Parathyroid adenoma (tissue), 2 donors: Measurements from ENCODE around the gene PDLIM3.

Experiments used
- H2AFZ ChIP-seq: fragments of 300-600 bp; sonication (generic); one replicate; pipeline ENCODE4 v1.7.0; 2017; ENCODE audit warnings: antibody characterized with exemption, mild to moderate bottlenecking
- H3K27ac ChIP-seq: fragments of 300-600 bp; sonication (generic); one replicate; pipeline ENCODE4 v1.7.0; 2017
- H3K27me3 ChIP-seq: fragments of 300-600 bp; sonication (generic); one replicate; pipeline ENCODE4 v1.7.0; 2017; ENCODE audit warnings: low read length; ENCODE audit not compliant: control insufficient read depth, insufficient read depth
- H3K36me3 ChIP-seq: fragments of 300-600 bp; sonication (generic); one replicate; pipeline ENCODE4 v1.7.0; 2017; ENCODE audit warnings: low read length; ENCODE audit not compliant: control insufficient read depth, insufficient read depth
- H3K4me1 ChIP-seq: fragments of 300-600 bp; sonication (generic); one replicate; pipeline ENCODE4 v1.7.0; 2017; ENCODE audit warnings: control low read depth
- H3K4me2 ChIP-seq: fragments of 300-600 bp; sonication (generic); one replicate; pipeline ENCODE4 v1.7.0; 2017; ENCODE audit warnings: low read length
- H3K4me3 ChIP-seq: fragments of 300-600 bp; sonication (generic); one replicate; pipeline ENCODE4 v1.7.0; 2017; ENCODE audit warnings: low read depth, low read length
- H3K79me2 ChIP-seq: fragments of 300-600 bp; sonication (generic); one replicate; pipeline ENCODE4 v1.7.0; 2017; ENCODE audit warnings: control low read depth
- H3K9ac ChIP-seq: fragments of 300-600 bp; sonication (generic); one replicate; pipeline ENCODE4 v1.7.0; 2017; ENCODE audit warnings: mild to moderate bottlenecking
- H3K9me3 ChIP-seq: fragments of 300-600 bp; sonication (generic); one replicate; pipeline ENCODE4 v1.7.0; 2017; ENCODE audit warnings: low read length; ENCODE audit not compliant: control insufficient read depth
- CTCF ChIP-seq: fragments of 300-600 bp; sonication (generic); IDR thresholded peaks from one replicate; pipeline ENCODE4 v1.7.0; 2017; ENCODE audit warnings: antibody characterized with exemption, mild to moderate bottlenecking
- donor health status: primary hyperparathyroidism.

The PDLIM3 gene

GRCh38 chr4:185463541-185463940 is 71.8 kb downstream of the PDLIM3 start:
- no peak for TF ChIP-seq CTCF

GRCh38 chr4:185461565-185461964 is 73.7 kb downstream of the PDLIM3 start:
- H3K4me3 ChIP-seq: no peak overlapping the region
- H3K27ac ChIP-seq: no peak overlapping the region
- H2AFZ ChIP-seq: no peak overlapping the region
- no peaks in the 10 kb centered on the region for H3K79me2 ChIP-seq
- H3K36me3 ChIP-seq: no peaks in the 10 kb centered on the region
- no peaks in the 10 kb centered on the region for H3K9me3 ChIP-seq
- no peaks in the 10 kb centered on the region for H3K27me3 ChIP-seq
- no peak overlapping the region for H3K9ac ChIP-seq
- no peaks in the 10 kb centered on the region for H3K4me1 ChIP-seq
- TF ChIP-seq CTCF: no peak
- no peak overlapping the region for H3K4me2 ChIP-seq

More at GRCh38 chr4:185463541-185463940, 71.8 kb downstream of the PDLIM3 start:
- H3K36me3 ChIP-seq: no peaks in the 10 kb centered on the region
- no peak overlapping the region for H3K9ac ChIP-seq
- H3K4me3 ChIP-seq: no peak overlapping the region
- no peak overlapping the region for H3K27ac ChIP-seq
- H3K79me2 ChIP-seq: no peaks in the 10 kb centered on the region
- no peaks in the 10 kb centered on the region for H3K9me3 ChIP-seq
- no peak overlapping the region for H3K4me2 ChIP-seq
- H3K27me3 ChIP-seq: no peaks in the 10 kb centered on the region
- H3K4me1 ChIP-seq: no peaks in the 10 kb centered on the region
- H2AFZ ChIP-seq: no peak overlapping the region

- Histone ChIP-seq H2AFZ (no peak overlapping the region), H3K79me2 (no peaks in the 10 kb centered on the region), H3K4me3 (no peak overlapping the region), H3K4me2 (no peak overlapping the region), H3K4me1 (no peaks in the 10 kb centered on the region), H3K27me3 (no peaks in the 10 kb centered on the region), H3K9ac (no peak overlapping the region), H3K27ac (no peak overlapping the region), H3K9me3 (no peaks in the 10 kb centered on the region), H3K36me3 (no peaks in the 10 kb centered on the region)
- no peak for TF ChIP-seq CTCF
These were observed 78.2 kb downstream of the PDLIM3 start for GRCh38 chr4:185457136-185457535.

DNA sequence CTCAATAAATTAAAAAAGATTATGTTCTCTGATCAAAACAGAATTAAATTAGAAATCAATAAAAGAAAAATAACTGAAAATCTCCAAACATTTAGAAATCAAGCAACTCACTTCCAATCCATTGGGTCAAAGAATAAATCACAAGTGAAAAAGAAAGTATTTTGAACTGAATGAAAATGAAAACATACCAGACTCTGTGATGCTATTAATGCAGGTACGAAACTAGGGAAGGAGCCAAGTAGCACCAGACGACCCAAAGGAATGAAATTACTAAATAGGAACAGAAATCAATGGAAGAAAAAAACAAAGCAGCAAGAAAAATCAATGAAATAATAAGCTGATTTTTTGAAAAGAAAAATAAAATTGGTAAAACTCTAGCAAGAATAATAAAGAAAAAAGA is 79.2 kb downstream of the PDLIM3 start:
- H3K4me3 ChIP-seq: no peak overlapping the region
- H3K9me3 ChIP-seq: no peaks in the 10 kb centered on the region
- no peak overlapping the region for H3K9ac ChIP-seq
- no peaks in the 10 kb centered on the region for H3K36me3 ChIP-seq
- H3K4me1 ChIP-seq: no peaks in the 10 kb centered on the region
- no peak overlapping the region for H3K4me2 ChIP-seq
- no peak overlapping the region for H2AFZ ChIP-seq
- no peak overlapping the region for H3K27ac ChIP-seq
- H3K27me3 ChIP-seq: no peaks in the 10 kb centered on the region
- TF ChIP-seq CTCF: no peak
- no peaks in the 10 kb centered on the region for H3K79me2 ChIP-seq
